Fibroblast of the aortic adventitia (primary cell): ENCODE data around the gene TAF4. TPM values are rescaled to one million over a fixed set of nuclear protein-coding genes. Genes with fewer than 3 reads are reported as not detected.

Experiments used
- DNase-seq: peaks from one replicate; pipeline ENCODE4 v3.0.0-alpha.2; 2010; ENCODE audit warnings: low read depth
- H3K4me3 ChIP-seq: 2 replicates; pipeline ENCODE4 v1.5.1; 2011; ENCODE audit warnings: low read depth, mild to moderate bottlenecking, control low read depth, low read length, moderate library complexity
- small RNA-seq: library from RNA; depleted of rRNA; stranded (forward); fragments of <200 nt; gene quantifications from one replicate; pipeline ENCODE3, GENCODE V24; 2012
- total RNA-seq: library from RNA; depleted of rRNA; stranded (reverse); fragments of >200 nt; gene quantifications from 2 replicates; pipeline ENCODE4 v1.2.3, GENCODE V29; 2012; ENCODE audit warnings: low replicate concordance
- TF ChIP-seq, protein P1 (sequence below): IDR thresholded peaks from 2 replicates; pipeline ENCODE4 v1.5.1; 2011; ENCODE audit warnings: mild to moderate bottlenecking, low read length, control low read depth, inconsistent platforms; ENCODE audit not compliant: insufficient read depth

TAF4 gene
- total RNA-seq, 1 donor, result 5.4 TPM

- no peak overlapping the region for H3K4me3 ChIP-seq
- DNase-seq, result peak; percentile 22
- TF ChIP-seq, protein P1, sequence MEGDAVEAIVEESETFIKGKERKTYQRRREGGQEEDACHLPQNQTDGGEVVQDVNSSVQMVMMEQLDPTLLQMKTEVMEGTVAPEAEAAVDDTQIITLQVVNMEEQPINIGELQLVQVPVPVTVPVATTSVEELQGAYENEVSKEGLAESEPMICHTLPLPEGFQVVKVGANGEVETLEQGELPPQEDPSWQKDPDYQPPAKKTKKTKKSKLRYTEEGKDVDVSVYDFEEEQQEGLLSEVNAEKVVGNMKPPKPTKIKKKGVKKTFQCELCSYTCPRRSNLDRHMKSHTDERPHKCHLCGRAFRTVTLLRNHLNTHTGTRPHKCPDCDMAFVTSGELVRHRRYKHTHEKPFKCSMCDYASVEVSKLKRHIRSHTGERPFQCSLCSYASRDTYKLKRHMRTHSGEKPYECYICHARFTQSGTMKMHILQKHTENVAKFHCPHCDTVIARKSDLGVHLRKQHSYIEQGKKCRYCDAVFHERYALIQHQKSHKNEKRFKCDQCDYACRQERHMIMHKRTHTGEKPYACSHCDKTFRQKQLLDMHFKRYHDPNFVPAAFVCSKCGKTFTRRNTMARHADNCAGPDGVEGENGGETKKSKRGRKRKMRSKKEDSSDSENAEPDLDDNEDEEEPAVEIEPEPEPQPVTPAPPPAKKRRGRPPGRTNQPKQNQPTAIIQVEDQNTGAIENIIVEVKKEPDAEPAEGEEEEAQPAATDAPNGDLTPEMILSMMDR, result no peak
Observed at GRCh38 chr20:61925555-61926252, 140.0 kb downstream of the TAF4 start.

DNA sequence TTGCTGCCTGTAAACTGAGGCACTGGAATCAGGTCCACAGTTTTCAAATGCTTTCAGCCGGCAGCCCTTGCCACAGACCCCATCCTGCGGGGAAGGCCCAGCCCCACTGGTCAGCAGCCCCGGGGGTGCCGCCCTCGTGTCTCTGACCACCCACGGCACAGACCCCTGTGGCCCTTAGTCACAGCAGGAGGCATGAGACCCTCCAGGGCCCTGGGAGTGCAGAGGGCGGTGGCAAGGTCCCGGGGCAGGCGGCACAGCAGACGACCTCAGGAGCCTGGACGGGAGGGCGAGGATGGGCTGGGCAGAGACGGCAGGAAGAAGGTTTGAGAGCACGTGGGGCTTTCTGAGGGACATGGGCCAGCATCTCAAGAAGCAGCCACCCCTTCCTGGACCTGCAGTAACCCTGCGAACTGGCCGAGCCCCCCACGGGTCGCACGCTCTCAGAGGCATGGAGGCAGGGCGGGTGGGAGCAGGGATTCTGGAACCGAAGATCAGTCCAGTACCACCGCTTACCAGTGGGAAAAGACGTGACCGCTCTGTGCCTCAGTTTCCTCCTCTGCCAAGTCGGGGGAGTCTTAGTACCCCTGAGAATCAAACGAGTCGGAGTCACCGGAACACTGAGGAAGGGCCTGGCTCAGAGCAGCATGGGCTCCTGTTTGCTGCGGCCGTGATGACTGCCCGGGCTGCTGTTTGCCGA, 140.7 kb downstream of the TAF4 start:
- DNase-seq, result no peak
- H3K4me3 ChIP-seq, result no peak overlapping the region
- TF ChIP-seq, protein P1, result no peak

Small RNA genes within 50 kb of the gene (small RNA-seq; reads per million reads assigned to genes)
- not detected for gene MIR3195

Other genes with a start within 250 kb of the TAF4 start
- gene LSM14B, start 56.6 kb upstream of the TAF4 start, total RNA-seq, result 27.7 and 31.0 TPM in 2 replicates
- 237 and 282 TPM in 2 replicates for gene PSMA7, start 77.5 kb upstream of the TAF4 start, total RNA-seq
- 5.7 and 8.9 TPM in 2 replicates for gene SS18L1, start 77.9 kb upstream of the TAF4 start, total RNA-seq
- 15.3 and 18.7 TPM in 2 replicates for gene MTG2, start 117.1 kb upstream of the TAF4 start, total RNA-seq
- gene HRH3, start 154.4 kb upstream of the TAF4 start, total RNA-seq, result not detected in 2 replicates
- gene OSBPL2, start 172.6 kb upstream of the TAF4 start, total RNA-seq, result 21.1 and 31.6 TPM in 2 replicates
- gene ADRM1, start 237.1 kb upstream of the TAF4 start, total RNA-seq, result 73.8 and 81.3 TPM in 2 replicates